ENCODE measurements around the gene SDC3.

- no peak for TF ChIP-seq CTCF (IDR thresholded peaks at IDR 0.05)
- peak in 1 of 2 donors; percentile 19 for TF ChIP-seq POLR2A (IDR thresholded peaks at IDR 0.05)
- peak; percentile 61 to 92 (median 80) for TF ChIP-seq POLR2AphosphoS5 (IDR thresholded peaks at IDR 0.05)
Observed at GRCh38 chr1:30888391-30888790, 20.2 kb downstream of the SDC3 start.

Data from sigmoid colon (tissue), 4 donors.